GM19023 (cell line): ENCODE data around the gene CIDEB.
A peak's percentile ranks its signal among the peaks of the same experiment; 100 is the strongest.

Experiments used
- ATAC-seq: cut with Tn5 transposase; IDR thresholded peaks from one replicate; pipeline ENCODE4 v1.9.1; 2021; ENCODE audit warnings: mild to moderate bottlenecking, moderate library complexity; ENCODE audit not compliant: unreplicated experiment

Gene CIDEB

DNA sequence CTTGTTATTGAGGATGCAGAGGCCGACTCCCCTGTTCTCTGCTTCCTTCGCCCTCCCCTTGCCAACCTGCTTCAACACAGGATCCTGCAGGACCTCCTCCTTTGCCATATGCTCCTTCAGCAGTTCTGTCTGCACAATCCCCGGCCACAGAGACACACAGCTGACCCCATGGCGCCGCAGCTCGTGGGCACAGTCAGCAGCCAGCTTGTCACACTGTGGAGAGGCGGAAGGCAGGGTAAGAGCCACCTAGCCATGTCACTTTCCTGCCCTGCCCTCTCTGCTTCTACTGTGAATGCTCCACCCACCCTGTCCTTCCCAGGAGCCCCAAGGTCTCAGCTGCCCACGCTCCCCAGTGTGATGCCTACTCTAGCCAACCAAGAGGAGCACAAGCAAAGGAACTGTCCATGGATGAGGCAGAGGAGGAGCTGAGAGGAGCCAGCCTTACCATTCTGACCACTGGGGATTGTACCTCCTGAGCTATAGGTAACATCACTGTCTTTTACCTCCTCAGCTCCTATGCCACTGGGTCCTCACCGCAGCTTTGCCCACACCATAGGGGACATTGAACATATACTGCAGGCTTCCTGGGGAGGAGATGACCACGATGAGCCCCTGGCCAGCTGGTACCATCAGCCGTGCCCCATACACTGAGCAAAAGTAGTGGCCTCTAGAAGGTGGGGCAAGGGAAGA, 15.5 kb downstream of the CIDEB start:
- no peak for ATAC-seq

DNA sequence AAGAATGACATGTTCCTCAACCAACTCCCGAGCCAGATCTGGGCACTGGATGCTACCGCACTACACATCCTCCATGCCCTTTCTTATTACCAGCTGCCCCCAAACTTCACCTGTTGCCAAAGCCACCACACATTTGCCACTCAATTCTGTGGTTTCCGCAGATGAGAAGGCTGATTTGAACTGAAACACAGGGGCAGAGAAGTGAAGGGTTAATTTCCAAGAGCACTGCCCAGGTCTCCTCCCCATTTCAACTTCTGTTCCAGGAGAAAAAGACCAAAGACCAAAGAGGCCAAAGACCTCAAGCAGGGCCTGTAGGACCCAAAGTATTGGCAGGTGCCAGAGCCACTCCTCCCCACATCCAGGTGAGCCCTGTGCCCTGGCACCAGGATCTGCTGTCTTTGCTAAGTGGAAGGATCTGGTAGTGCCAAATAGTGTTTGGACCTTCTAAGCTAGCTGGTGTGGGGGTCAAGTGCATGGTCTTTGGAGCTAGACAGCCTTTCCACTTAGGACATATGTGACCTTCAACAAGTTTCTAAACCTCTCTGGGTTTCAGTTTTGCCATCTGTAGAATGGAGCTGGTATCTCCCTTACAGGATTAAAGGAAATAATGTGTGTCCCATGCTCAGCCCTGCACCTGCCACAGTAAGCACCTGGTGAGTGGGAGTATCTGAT, 16.2 kb downstream of the CIDEB start:
- ATAC-seq: no peak

DNA sequence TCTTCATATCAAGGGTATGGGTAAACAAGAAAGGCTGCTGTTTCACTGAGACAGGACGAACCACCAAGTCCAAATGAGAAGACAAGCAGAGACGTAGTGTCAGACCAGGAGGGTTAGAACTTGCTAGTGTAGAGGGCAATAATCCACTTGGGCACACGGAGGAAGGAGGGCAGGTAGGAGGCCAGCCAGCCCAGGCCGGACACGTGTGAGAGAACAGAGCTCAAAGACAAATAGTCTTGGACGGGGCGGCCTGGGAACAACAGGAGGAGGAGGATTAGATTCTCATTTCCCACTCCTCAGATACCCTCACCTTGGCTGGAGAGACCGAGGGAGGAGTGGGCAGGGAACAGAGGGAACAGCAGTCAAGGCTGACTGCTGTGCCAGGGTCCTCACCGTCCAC, 17.0 kb downstream of the CIDEB start:
- no peak for ATAC-seq

DNA sequence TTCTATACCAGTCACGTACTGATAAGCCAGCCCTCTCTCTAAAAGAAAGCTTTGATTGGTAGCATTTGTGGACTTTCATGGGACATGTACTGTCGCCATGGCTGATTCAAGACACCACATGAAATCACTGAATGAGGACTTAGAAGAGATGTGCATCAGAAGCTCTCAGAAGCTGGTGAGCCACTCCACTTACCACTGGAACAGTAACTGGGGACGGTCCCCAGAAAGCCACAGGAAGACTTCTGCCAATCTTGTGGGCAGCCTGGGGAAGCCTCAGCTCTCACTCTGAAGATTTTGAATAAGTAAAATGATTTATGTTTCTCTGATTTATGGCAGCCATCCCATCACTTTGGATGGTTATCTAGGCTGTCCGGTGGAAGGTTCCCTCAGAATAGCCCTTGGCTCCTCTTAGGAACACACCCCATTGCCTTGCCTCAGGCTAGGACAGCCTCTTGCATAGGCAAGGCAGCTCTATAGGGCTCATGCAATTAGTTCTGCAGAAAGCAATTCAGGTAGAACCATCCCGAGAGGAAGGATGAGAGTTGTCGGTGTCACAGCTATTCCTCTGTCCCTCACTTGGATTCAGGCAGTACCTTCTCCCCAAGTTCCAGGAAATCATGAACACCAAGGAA, 18.0 kb downstream of the CIDEB start:
- no peak for ATAC-seq

DNA sequence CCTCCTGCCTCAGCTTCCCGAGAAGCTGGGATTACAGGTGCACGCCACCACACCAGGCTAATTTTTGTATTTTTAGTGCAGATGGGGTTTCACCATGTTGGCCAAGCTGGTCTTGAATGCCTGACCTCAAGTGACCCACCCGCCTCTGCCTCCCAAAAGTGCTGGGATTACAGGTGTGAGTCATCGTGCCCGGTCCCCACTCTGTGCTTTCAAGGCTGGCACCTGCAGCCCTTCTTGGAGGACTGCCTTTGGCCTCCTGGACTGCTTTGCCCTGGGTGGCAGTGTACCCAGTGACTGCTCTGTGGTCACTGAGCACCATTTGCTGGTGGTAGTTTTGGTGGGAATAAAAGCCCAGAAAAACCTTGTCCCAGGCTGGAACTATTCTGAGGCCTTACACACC, 20.8 kb downstream of the CIDEB start:
- ATAC-seq: no peak

DNA sequence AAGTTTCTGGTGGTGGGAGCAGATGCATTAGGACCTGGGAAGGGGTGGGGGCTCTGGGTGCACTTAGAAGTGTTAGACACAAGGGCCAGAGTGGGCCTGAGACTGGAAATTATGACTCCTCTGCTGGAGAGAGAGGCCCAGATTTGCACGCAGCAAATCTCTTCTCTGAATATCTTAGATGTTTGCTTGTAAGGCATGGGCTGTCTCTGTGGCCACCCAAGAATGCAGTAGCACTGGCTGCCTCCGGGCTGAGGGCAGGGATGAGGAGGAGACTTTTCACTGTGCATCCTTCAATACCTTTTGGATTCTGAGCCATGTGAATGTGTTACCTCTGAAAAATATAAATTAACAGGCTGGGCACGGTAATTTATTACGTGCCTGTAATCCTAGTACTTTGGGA, 22.4 kb downstream of the CIDEB start:
- no peak for ATAC-seq

DNA sequence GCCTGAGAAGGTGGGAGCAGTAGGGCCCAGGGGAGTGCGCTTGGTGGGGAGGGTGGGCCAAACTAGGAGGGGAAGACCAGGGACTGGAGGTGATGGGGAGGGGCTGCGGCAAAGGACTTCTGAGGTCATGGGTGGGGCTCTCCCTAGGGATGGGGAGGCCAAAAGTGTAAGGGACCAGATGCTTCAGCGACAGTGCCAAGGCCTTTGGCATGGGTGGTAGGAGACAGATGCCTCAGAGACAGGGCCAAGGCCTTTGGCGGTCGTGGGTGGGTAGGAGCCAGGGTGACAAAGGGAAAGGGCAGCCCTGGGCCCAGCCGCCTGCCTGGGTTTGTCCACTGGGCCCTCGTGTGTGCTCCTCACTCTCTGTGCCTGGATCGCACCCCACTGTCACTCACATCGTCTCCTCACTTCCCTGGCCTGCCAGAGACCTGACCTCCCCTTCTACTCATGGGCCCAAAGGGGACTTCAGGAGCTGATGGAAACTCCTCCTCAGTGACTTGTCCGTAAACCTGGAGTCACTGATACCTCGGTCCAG, 23.2 kb downstream of the CIDEB start:
- ATAC-seq: no peak

DNA sequence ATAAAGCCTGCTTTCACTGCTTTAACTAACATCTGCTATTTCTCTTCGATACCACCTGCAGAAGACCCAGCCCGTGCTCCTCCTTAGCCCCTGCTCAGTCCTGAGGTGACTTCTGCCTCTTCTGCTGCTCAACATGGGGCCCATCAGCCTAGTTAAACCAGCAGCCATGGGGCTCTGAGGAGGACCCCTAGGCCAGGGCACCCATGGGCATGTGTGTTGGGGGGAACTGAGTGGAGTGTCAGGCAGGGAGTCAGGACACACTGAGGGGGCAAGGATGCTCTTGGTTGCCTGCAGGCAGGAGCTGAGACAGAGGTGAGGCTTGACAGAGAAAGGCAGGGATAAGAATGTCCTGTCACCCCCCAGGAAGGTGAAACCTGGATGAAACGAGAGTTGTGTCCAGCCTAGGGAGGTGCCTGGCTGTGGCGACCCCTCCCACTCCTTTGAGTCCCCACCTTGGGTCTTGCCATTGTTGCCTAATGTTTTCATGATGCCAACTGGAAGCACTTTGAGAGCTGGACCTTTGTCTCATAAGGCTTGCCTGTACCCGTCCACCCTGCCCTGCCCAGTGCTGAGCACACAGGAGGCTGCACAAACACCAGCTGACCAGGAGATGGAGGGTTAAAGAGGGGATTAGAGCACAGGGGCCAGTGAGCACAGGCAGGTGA, 23.8 kb downstream of the CIDEB start:
- no peak for ATAC-seq

DNA sequence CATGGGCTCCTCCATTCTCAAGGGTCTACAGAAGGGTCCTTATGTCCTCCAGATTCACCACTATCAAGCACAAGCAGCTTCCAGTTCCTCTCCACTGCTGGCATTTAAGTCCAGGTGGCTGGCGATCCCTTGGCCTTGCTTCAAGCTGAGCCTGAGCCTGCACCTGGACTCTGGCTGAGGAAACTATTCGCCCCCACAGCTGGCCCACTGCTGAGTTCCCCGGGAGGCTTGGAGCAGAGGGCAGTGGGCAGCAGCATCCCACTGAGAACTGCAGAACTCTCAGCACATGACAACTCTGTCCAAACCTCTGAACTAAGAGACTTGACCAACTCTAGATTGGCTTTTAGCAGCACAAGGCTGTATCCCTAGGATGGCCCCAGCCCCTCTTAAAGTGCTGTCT, 25.0 kb downstream of the CIDEB start:
- ATAC-seq: no peak

DNA sequence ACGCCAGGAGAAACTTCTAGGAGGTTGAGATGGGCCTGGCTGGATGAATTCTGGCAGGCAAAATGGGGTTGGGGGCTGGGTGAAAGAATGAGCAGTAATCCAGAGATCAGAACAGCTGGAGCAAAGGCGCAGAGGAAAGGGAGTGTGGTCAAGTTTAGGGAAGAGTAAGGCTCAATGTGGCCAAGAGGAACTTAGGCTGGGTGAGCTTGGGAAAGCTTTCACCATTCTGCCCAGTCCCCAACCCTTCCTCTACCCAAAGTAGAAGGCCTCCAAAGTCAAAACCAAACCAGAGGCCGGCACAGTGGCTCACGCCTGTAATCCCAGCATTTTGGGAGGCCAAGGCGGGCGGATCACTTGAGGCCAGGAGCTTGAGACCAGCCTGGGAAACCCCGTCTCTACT, 26.1 kb downstream of the CIDEB start:
- no peak for ATAC-seq

DNA sequence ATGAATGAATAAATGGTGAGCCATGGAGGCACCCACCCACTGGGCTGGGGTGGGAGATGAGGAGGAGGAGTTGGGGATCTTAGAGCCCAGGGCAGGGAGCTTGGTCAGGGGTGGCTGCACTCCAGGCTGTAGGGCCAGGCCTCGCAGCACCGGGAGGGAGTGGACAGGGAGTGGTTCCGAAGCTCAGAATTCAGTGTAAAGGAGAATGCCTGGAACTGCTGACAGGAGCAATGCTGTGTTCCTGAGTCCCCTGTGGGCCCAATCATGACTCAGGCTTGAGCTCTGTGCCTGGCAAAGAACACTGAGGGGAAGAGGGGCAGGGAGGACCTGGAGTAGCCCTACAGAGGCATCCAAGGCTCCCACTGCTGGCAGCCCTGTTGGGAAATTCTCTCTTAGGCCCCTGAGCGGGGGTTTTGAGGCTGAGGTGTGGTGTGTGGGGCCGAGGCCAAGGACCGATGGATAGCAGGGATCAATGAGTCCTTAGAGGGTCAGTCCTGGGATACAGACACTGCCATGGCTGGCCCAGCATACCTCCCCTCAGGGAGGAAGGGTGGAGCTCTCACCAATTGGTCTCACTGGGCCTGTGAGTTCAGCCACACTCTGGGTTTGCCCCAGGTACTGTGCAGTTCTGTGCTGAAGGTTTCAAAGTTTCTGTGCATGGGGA, 26.8 kb downstream of the CIDEB start:
- no peak for ATAC-seq

DNA sequence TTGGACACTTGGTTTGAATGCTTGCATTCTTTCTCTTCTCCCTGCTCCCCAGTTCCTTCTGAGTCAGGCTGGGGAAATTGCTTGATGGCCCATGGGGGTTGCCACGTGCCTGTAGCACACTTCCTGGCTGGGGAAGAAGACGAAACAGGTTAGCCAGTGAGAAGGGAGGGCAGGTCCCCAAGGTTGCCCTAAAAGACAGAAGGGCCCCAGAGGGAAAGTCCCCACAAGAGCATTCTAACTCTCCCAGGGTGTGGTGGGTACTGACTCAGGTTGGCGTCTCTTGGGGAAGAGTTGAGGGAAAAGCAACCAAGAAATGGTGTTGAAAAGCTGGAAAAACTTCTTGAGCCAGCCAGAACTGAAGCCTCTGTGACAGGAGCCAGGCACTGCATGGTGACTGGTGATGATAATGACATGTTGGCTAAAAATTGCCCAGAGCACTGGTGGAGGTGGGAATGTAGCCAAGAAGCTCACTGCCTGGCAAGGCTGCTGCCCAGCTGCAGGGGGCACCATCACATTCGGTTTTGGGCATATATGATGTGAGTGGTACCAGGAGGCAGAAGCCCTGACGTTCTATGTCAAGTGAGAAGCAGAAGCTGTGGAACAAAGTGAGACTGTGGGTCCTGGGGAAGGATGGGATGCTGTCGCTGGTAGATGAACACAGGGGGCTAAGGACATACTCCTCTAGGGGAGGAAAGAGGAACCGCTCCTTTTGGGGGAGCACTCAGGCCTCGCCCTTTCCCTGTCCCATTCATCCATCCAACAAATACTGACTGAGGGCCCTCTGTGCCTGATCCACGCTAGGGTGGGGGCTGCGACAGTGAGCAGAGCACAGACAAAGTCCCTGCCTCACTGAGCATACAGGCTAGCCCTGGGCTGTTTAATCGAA, 28.2 kb downstream of the CIDEB start:
- no peak for ATAC-seq

DNA sequence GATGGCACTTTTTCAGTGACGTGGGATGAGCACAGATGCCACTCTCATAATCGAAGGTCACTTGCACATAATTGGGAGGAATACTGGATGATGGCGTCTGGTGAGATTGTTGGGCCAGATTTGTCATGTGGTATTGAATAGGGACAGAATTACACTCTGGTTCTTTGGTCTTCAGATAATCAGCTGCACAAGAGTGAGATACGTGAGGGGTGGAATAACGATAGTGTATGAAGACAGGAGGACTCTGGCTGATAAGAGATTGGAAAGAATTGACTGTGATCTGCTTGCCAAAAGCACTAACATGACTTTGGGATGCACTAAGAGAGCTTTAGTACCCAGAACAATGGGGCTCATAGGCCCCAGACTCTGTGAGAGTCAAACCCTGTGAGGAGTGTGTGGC, 29.4 kb downstream of the CIDEB start:
- ATAC-seq: no peak

DNA sequence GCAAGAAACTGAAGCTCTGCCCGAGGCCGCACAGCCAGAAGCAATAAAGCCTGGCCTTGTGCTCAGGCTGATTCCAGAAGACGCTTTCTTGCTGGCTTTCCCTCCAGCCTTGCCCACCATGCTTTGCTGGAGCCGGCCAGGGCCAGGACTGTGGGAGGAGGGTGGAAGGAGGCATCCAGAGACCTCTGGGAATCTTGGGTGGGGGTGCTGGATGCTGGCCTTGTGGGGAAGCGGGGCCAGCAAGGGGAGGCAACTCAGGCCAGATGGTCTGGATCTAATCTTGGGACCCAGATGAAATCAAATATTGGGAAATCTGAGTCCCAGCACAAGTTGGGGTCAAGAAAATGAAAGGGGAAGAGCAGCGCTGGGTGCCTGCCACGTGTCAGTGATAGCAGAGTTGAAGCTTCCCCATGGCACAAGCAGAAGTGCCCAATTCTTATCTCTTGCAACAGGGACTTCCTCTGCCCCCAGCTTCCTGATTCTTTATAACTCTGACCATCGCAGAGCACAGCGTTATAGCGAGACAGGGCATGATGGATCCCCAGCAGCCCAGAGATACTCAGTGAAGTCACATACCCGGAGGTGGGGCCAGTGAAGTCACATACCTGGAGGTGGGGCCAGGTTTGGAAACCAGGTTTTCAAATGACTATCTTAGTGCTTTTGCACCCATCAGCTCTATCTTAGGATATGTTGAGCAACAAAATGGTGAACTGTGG, 30.0 kb downstream of the CIDEB start:
- no peak for ATAC-seq

DNA sequence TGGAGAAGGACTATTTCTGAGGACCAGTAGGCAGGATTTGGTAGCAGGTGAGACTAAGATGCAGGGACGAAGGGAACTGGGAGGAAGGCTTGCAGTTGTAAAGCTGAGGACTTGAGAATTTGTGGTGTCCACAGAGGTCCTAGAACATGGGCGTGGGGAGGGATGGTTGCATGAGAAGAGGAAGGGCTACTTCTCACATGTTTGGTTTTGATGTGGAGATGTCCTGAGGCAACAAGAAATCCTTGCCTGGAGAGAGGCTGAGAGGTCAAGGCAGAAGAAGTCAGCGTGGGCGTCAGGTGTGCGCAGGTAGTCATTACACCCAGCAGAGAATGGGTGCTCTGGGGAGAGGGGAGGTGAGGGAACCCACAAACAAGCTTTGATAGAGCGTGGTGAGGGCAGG, 30.7 kb downstream of the CIDEB start:
- ATAC-seq: no peak

DNA sequence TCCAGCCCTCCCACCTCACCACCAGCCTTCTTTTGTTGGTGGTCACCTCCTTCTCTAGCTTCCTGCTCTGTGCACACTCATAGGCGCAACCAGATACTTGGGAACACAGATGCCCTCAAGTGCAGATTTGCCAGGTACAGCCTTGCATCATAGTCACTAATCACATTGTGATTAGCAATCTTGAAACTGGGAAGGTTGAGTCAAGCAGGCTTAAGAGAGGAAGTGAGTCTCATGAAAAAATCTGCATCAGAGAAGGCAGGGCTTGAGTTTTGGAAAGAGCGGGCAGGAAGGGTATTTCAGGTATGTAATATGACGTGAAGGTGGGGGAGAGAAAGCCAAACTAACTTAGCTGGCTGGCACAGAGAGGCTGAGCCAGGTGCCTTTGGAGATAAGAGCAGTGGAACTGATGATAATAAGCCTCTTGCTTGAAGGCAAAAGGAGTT, 33.7 kb downstream of the CIDEB start:
- peak; percentile 29 for ATAC-seq

DNA sequence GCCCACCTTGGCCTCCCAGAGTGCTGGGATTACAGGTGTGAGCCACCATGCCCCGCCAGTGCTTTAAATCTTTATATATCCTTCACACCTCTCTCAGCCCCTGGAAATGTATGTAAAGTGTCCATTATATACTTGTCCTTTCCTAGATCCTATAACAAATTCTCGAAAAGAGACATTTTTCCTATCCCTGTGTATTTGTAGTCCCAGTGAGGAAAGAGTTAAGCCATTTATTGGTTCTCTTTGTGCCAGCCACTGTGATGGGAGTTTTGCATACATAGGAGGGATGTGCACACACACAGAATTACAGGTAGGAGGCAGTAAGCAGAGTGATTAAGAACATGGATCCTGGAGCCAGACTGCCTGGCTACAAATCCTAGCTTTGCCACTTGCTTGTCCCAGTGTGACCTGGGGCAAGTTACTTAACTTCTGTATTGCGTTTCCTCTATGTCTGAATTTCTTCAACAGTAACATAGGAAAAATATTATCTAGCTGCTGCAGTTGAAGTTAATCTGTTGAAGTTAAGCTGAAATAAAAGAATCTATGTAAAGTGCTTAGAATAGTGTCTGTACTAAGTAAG, 34.3 kb downstream of the CIDEB start:
- ATAC-seq: no peak

DNA sequence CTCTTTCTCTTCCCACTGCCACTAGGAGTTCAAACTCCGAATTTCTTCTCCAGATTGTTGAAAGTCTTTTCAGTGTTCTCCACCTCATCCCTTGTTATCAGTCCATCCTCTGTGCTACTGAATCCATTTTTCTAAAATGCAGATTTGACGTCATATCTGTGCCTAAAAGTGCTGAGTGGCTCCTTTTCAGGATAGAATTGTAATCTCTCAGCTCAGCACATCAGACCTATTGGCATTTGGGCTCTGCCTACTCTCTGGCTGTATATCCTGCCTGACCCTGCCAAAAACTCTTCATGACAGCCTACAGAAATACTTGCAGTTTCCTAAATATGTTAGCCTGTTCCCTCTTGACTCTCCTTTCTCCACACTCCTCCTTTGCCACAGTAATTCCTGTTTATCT, 35.3 kb downstream of the CIDEB start:
- no peak for ATAC-seq

DNA sequence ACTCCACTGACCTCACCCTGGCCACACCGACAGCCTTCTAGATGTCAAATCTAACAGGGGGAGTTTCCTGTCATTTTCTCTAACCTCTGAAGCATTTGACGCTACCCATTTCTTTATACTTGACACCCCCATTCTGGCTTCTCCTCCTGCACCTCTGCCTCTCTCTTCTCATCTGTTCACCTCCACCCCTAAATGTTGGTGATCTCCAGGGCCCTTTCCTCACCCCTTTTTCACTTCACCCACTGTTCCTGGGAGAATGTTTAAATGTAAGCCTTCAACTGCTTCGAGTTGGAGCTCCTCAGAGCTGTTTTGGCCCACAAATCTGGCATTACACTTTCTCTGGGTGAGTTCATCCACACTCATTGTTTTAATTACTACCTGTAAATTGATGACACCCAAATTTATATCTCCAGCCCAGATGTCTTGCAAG, 35.9 kb downstream of the CIDEB start:
- no peak for ATAC-seq
